ENCODE data around the gene MYL5.
"Not testable (repeated sequence)": the region's sequence is repeated elsewhere in the genome, so short reads cannot be mapped to it uniquely, and the experiment has no call there.

The MYL5 gene

GRCh38 chr4:687048-687970 is 13.0 kb downstream of the MYL5 start:
- DNase-seq, result no peak

DNA sequence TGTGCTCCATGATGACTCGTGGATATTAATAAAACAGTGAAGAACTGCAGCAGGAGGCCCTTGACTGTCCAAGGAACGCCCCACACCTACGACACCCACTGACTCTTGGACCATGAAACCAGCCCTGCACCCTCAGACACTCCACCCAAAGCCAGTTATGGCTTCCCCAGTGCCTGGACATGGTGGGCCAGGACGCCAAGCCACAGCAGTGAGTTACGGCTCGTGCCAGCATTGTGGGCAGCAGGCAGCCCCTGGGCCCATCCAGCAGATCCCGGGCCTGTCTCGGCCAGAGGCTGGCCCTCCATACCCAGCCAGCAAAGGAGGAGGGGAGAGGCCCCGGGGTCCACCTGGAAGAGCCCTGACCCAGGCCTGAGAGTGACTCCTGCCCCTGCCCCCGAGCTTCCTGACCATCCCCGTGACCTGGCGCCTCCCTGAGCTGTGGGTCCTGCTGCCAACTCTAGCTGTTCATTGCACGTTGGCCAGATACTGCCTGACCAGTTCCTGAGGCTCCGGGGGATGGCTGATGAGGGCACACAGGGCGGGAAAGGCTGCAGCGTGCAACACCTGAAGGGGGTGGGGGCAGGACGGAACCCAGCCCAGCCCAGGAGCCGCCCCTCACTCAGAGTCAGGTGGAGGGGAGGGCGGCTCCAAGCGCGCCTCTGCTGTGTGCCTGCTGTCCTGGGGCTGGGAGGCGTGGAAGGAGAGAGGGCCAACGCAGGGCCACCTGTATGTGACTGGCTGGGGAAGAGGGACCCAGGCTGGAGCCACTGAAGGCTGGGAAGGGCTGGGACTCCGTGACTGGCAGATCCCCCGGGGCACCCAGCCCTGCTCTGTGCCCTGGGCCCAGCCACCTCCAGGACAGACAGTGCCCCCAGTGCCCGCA is 13.9 kb downstream of the MYL5 start:
- DNase-seq, result no peak

GRCh38 chr4:688854-689681 is 14.7 kb downstream of the MYL5 start, which contains the start of gene SLC49A3:
SLC49A3 (minus strand) TSS chr4:689151; CDS start chr4:689127, 24 bp downstream.
- DNase-seq, result no peak

DNA sequence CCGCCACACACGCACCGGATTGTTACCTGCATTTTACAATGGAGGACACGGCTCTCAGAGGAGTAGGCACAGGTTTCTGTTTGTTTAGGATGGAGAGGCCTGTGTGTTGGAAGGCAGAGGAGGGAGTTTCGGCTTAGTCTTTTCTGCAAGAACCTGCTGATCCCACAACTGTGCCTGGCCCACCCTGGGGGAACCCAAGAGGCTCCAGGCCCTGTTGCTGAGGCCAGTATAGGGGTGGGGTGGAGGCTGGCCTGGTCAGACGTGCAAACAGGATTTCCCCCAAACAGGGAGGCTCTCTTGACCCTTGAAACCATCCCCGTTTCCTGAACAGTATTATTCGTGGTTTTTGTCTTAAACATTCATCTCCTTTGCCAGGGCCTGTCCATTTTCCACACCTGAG is 15.4 kb downstream of the MYL5 start:
- DNase-seq, result no peak

DNA sequence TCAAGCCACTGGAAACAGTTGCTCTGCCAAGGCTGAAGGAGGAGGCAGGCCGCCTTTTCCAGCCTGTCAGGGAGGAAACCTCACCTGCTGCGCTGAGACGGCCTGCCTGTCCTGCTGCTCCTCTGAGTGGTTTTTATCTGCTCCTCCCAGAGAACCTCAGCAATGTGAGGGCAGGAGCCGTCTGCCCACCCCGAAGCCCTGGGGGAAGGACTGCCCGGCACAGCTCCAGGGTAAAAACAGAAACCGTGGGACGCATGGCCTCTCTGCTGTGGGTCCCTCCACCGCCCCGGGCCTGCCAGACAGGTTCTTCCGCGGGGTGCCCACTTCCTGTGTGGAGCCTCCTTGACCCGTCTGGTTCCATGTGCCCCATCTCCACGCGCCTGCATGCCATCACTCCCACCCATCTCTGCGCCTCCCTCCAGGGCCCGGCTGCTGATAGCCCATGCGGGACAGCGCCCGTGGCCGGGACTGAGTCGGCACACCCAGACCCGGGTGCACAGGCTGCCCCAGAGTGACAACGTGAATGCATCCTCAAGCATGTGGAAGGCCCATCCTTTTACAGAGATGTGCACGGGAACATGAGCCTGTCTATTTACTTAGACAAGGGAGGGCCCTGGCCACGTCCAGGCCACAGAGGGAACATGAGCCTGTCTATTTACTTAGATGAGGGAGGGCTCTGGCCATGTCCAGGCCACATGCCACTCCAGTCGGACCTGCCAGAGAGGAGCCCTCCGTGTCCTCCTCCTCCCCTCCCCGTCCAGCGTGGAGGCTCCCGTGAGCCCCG is 18.6 kb downstream of the MYL5 start:
- DNase-seq, result no peak

GRCh38 chr4:694341-694940 is 20.1 kb downstream of the MYL5 start:
- not testable (repeated sequence) for DNase-seq

- no peak for DNase-seq
Measured at GRCh38 chr4:699816-700580, 25.7 kb downstream of the MYL5 start.

DNA sequence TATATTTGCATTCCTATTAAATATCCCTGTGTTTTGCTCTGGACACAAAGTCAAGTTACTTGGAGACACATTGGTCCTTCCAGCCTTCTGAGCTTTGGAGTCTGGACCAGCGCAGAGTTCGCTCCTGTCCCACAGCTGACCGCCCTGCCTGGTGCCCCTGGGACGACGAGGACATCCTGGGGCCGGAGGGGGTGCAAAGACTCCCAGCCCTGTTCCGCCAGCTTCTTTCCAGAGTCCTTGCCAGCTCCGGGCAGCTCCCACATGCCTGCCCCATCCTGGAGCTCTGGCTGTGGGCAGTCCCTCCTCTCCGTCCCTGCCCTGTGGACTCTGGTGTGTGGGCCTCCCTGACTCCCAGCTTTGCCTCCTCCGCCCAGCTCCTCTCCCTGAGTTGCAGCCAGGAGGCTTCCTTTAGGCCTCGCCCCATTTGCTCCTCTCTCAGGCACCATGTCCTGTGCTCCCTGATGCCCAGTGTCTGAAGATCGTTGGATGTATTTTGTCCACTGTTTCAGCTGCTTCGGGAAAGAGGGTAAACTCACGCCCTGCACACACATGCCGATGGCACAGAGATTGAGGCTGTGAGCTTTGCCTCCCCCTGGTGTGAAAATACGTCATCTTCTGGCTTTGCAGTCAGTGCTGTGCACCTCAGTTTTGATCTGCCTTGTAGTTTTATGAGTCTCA is 26.4 kb downstream of the MYL5 start:
- no peak for DNase-seq

DNA sequence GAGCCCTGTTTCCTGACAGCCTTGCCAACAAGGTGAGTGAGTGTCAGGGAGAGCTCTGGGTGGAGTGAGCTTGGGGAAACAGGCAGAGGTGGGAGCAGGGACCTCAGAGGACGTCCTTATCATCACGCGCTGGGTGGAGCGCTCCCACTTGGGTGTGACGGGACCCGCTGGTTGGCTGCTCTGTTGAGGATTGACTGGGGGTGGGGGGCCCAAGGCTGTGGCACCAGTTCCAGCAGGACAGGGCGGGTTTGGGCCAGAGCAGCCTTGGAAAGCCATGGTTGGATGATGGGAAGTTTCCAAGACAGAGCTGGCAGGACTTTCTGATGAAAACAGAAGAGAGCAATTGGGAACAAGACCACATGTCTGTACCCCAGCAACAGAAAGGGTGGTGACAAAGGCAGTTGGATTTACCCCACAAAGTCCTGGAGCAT is 28.3 kb downstream of the MYL5 start:
- DNase-seq, result no peak

DNA sequence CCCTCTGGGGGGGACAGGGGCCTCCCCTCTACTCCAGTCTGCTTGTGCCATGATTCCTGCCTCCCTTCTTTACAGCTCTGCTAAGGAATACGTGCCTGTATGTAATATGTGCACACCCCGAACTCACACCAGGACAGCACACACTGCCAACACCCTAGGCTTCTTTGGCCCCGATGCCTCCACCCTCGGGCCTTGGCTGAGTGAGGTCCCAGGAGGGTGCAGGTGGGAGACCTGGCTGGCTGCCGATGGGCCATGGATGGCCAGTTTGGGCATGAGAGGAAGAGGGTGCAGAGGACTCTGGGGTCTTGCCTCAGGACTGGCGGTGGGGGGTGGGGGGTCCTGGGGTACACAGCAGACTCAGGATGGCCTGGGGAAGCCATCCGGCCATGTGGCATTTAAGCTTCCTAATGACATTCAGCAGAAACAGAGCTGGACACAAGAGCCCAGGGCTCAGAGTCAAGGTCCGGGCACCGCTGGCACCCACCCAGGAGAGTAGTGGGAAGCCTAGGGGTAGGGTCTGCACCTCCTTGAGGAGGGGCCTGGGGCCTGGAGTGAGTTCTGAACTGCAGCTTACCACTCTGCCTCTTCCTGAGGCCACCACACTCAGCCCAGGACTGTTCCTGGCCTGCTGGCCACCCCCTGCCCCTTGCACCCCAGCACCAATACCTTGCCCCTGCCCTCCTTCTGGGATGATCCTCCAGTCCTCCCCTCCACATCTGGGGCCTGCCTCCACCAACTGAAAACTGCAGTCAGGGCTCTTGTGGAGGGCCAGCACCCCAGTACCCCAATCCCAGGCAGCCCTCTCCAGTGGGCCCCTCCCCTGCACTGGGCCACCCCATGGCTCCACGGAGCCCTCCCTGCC is 29.2 kb downstream of the MYL5 start:
- no peak for DNase-seq

DNA sequence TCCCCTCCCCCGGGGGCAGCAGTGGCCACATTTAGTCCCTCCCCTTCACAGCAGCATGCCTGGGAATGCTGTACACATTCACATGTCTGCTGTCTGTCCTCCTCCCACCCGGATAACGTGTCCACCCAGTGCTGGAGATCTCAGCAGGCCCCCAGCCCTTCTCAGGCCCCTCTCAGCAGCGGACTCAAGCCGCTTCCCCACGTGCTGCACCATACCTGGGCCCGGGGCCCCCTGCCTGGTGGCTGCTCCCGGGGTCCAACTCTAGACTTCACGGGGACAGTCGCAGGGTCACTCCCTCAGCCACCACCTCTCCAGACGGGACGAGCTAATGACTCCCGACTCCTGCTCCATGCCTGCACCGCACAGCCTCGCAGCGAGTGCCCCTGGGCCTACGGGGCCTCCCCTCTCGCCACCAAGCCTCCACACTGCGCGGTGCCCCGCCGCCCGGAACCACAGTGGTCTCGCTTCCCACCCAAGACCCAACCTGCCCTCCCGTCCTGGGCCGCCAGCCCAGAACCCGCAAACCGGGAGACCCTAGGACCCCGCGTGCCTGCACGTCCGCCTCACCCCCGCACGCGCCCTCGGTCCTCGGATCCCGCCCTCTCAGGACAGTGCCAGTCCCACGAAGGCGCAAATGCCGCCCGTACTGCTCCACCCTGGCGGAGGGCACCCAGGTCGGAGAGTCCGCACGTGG is 30.0 kb downstream of the MYL5 start:
- no peak for DNase-seq

DNA sequence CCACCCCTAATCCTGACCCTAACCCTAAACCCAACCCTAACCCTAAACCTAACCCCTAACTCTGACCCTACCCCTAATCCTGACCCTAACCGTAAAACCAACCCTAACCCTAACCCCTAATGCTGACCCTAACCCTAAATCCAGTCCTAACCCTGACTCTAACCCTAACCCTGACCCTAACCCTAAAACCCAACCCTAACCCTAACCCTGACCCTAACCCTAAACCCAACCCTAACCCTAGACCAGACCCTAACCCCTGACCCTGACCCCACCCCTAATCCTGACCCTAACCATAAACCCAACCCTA is 30.6 kb downstream of the MYL5 start:
- DNase-seq, result no peak

DNA sequence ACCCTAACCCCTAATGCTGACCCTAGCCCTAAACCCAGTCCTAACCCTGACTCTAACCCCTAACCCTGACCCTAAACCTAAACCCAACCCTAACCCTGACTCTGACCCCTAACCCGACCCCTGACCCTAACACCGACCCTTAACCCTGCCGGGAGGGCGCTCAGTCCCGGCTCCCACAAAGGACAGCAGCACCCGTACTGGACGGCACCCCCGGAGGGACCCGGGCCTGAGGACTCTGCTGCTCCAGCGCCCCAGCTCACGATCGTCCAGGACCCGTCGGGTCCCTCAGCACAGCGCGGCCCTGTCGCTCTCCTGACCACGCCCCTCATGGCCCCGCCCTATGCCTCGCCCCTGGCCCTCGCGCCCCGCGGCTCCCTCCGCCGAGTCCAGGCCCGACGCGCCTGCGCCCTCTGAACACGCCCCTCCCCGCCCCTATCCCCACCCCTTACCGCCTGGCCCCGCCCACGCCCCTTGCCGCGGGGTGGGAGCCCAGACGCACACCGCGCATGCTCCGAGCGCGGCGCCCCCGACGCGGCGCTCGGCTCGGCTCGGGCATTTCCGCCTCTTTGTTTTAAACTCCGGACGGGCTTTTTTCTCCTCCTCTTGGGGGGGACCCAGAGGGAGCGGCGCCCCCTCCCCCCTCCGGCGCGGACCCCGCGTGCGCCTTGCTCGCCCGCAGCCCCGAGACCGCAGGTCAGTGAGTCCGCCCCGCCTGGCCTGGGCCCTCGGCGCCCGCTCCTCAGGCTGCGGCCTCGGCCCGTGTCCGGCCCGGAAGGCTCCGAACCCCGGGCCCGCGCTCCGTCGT is 31.1 kb downstream of the MYL5 start, which contains the start of gene PCGF3:
PCGF3 (plus strand) TSS at position 555 of the 805 bp plus-strand sequence. CDS start 27,849 bp downstream, outside the sequence.
- DNase-seq, result peak; percentile 68

DNA sequence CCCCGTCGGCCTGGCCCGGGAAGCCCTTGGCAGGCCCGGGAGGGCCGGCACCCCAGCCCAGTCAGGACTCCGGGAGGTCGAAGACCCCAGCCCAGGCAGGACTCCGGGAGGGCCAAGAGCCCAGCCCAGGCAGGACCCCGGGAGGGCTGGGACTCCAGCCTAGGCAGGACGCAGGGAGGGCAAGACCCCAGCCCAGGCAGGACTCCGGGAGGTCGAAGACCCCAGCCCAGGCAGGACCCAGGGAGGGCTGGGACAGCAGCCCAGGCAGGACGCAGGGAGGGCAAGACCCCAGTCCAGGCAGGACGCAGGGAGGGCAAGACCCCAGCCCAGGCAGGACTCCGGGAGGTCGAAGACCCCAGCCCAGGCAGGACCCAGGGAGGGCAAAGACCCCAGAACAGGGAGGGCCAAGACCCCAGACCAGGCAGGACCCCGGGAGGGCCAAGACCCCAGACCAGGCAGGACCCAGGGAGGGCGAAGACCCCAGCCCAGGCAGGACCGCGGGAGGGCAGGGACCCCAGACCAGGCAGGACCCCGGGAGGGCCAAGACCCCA is 31.8 kb downstream of the MYL5 start:
- DNase-seq, result not testable (repeated sequence)

GRCh38 chr4:706834-707598 is 32.7 kb downstream of the MYL5 start:
- no peak for DNase-seq

- no peak for DNase-seq
Measured at GRCh38 chr4:707929-708630, 33.7 kb downstream of the MYL5 start.

Data from NCI-H510A treated with DMSO at 0.1 percent for 48 hours (cell line).